HTERT RPE-1 (cell line): ENCODE results near the gene CCN2.
"Not testable (repeated sequence)": the region's sequence is repeated elsewhere in the genome, so short reads cannot be mapped to it uniquely, and the experiment has no call there.

Experiments
- in situ Hi-C: fragments of 300-500 bp; cut with MboI; formaldehyde crosslinking; loops from 4 replicates; pipeline ENCODE4 v1.14.3; 2020; ENCODE audit warnings: low sequenced_read_pairs

The CCN2 gene

GRCh38 chr6:131910956-131911355 is 40.2 kb downstream of the CCN2 start:
- in situ Hi-C loops = no loop called here

GRCh38 chr6:131910219-131910589 is 41.0 kb downstream of the CCN2 start:
- in situ Hi-C loops = no loop called here

GRCh38 chr6:131909408-131910218 is 41.6 kb downstream of the CCN2 start:
- in situ Hi-C loops = no loop called here

GRCh38 chr6:131908787-131909186 is 42.4 kb downstream of the CCN2 start:
- in situ Hi-C loops = not testable (repeated sequence)

GRCh38 chr6:131903734-131904133 is 47.4 kb downstream of the CCN2 start:
- in situ Hi-C loops = not testable (repeated sequence)

- in situ Hi-C loops = not testable (repeated sequence)
Measured at GRCh38 chr6:131901326-131901873, 49.8 kb downstream of the CCN2 start.

- in situ Hi-C loops = no loop called here
Measured at GRCh38 chr6:131900231-131900630, 50.9 kb downstream of the CCN2 start.

GRCh38 chr6:131898718-131899117 is 52.5 kb downstream of the CCN2 start:
- in situ Hi-C loops = no loop called here
